Keratinocyte (primary cell): ENCODE results near the gene FLRT1. TPM values are rescaled to one million over a fixed set of nuclear protein-coding genes. Genes with fewer than 3 reads are reported as not detected.
A peak's percentile ranks its signal among the peaks of the same experiment; 100 is the strongest.

ENCODE experiments used
- DNase-seq: peaks from one replicate; pipeline ENCODE4 v3.0.0-alpha.2; 2011; ENCODE audit warnings: low read depth, missing footprints, low spot score
- FAIRE-seq: peaks from 2 replicates; lab custom pipeline; 2011; peaks lifted over from hg19 to GRCh38; lab: Jason Lieb, UNC
- H2AFZ ChIP-seq: 2 replicates; pipeline ENCODE4 v1.6.0; 2012; ENCODE audit warnings: low read length, control low read depth, inconsistent platforms; ENCODE audit not compliant: control insufficient read depth
- H3K27ac ChIP-seq: 2 replicates; pipeline ENCODE4 v1.5.1; 2011; ENCODE audit warnings: low read length; ENCODE audit not compliant: control insufficient read depth, insufficient read depth
- H3K27me3 ChIP-seq: 3 replicates; pipeline ENCODE4 v1.6.0; 2011; ENCODE audit warnings: low read length; ENCODE audit not compliant: control insufficient read depth, insufficient read depth; ENCODE audit errors: extremely low read depth
- H3K36me3 ChIP-seq, 2 experiments: 2 replicates in 1 of 2; 3 replicates in 1 of 2; pipeline ENCODE4 v1.5.1; 2011; ENCODE audit warnings: low read length in 2 of 2, mild to moderate bottlenecking in 1 of 2; ENCODE audit not compliant: control insufficient read depth in 2 of 2, insufficient read depth in 2 of 2; ENCODE audit errors: extremely low read depth in 1 of 2
- H3K4me1 ChIP-seq: 3 replicates; pipeline ENCODE4 v1.5.1; 2011; ENCODE audit warnings: low read length; ENCODE audit not compliant: control insufficient read depth, insufficient read depth; ENCODE audit errors: extremely low read depth
- H3K4me2 ChIP-seq: 3 replicates; pipeline ENCODE4 v1.6.0; 2011; ENCODE audit warnings: low read depth, low read length; ENCODE audit not compliant: control insufficient read depth, insufficient read depth; ENCODE audit errors: extremely low read depth
- H3K4me3 ChIP-seq, 3 experiments: fragments of 200-600 bp in 1 of 3; sonication (generic) in 1 of 3; 2 replicates in 2 of 3; 3 replicates in 1 of 3; pipeline ENCODE4 v1.5.1; 2011 to 2016; ENCODE audit warnings: low read length in 3 of 3, mild to moderate bottlenecking in 3 of 3, control low read depth in 2 of 3, inconsistent platforms in 1 of 3, low read depth in 1 of 3, mixed read lengths in 1 of 3, mixed run types in 1 of 3, moderate library complexity in 1 of 3; ENCODE audit not compliant: control insufficient read depth in 2 of 3, insufficient read depth in 2 of 3; ENCODE audit errors: extremely low read depth in 1 of 3
- H3K79me2 ChIP-seq: 2 replicates; pipeline ENCODE4 v1.6.0; 2012; ENCODE audit warnings: low read length; ENCODE audit not compliant: control insufficient read depth, insufficient read depth
- H3K9ac ChIP-seq: 3 replicates; pipeline ENCODE4 v1.6.0; 2011; ENCODE audit warnings: low read length; ENCODE audit not compliant: control insufficient read depth, insufficient read depth; ENCODE audit errors: extremely low read depth
- H3K9me1 ChIP-seq: 3 replicates; pipeline ENCODE4 v1.6.0; 2011; ENCODE audit warnings: low read length; ENCODE audit not compliant: control insufficient read depth, insufficient read depth; ENCODE audit errors: extremely low read depth
- H3K9me3 ChIP-seq: 2 replicates; pipeline ENCODE4 v1.5.1; 2012; ENCODE audit warnings: low read depth, low read length; ENCODE audit not compliant: control insufficient read depth
- H4K20me1 ChIP-seq: 3 replicates; pipeline ENCODE4 v1.6.0; 2011; ENCODE audit warnings: low read length; ENCODE audit not compliant: control insufficient read depth, insufficient read depth; ENCODE audit errors: extremely low read depth
- EZH2 ChIP-seq: IDR thresholded peaks from one replicate; pipeline ENCODE4 v1.6.1; 2012; ENCODE audit warnings: inconsistent platforms, mild to moderate bottlenecking, low read length, moderate library complexity
- dilution Hi-C: fragments of 300-500 bp; cut with MboI; formaldehyde crosslinking; loops from one replicate; pipeline ENCODE4 v1.7.0; 2020; ENCODE audit warnings: low sequenced_read_pairs; ENCODE audit not compliant: extremely low pct_ligation_motif_present
- polyA plus RNA-seq, 5 experiments: library from polyadenylated mRNA; depleted of rRNA in 3 of 5; stranded (reverse) in 3 of 5; stranded (forward) in 1 of 5; unstranded in 1 of 5; fragments of >200 nt; gene quantifications; 1 replicate in 1 of 5; 2 replicates in 3 of 5; 3 replicates in 1 of 5; pipeline versions ENCODE4 v1.2.1 to v1.2.3, GENCODE V29; 2011 to 2012; ENCODE audit warnings: missing spikeins in 2 of 5, low read depth in 1 of 5, low replicate concordance in 1 of 5
- TF ChIP-seq, protein P1 (sequence below), 3 experiments: IDR thresholded peaks in 1 of 3; conservative IDR thresholded peaks in 1 of 3; optimal IDR thresholded peaks in 1 of 3; 2 replicates in 2 of 3; 3 replicates in 1 of 3; pipeline versions ENCODE3 to v1.5.1; 2011; ENCODE audit warnings: low read length in 3 of 3, mild to moderate bottlenecking in 3 of 3, moderate library complexity in 2 of 3, control low read depth in 1 of 3, inconsistent platforms in 1 of 3; ENCODE audit not compliant: insufficient read depth in 2 of 3; ENCODE audit errors: extremely low read depth in 1 of 3

FLRT1 gene
- polyA plus RNA-seq, 1 donor (not counting 4 experiments of a cell fraction or from before 2014, with no cell fraction given), result not detected

DNA sequence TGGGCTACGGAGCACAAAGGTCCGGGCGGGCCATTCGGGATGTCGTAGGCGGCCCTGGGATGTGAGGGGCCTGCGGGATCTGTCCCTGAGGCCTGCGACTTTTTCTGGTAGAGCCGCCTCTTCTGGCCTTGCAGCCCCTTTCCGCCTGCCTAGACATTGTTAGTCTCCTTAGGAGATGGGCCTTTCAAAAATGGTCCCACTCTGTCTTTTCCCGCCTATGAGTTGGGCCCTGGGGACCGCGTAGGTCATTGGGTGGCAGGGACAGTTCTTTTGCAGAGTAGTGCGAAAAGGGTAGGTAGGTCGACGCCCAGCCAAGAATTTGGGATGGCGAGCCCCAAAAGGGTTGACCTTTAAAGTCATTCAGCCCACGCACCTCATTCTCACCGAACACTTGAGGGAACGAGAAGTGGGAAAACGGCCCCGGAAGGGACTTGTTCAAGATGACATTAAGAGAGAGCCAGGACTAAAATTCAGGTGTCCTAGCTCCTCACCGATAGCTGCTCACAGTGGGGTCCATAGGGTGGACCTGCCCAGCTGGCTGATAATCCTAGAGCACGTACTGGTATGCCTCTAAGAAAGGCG, 48.7 kb upstream of the FLRT1 start:
- DNase-seq, result no peak
- H3K9ac ChIP-seq, result peak overlapping the region; percentile 93
- dilution Hi-C loops, result no loop called here
- peak overlapping the region; percentile 98 for H3K4me2 ChIP-seq
- peaks cover 16 to 22% of the 10 kb centered on the region in 2 experiments for H3K36me3 ChIP-seq
- no peaks in the 10 kb centered on the region for H3K27me3 ChIP-seq
- H3K27ac ChIP-seq, result peak overlapping the region; percentile 81
- H3K79me2 ChIP-seq, result peaks cover 48% of the 10 kb centered on the region
- no peak overlapping the region for H2AFZ ChIP-seq
- no peaks in the 10 kb centered on the region for H3K9me3 ChIP-seq
- peak overlapping the region; percentile 61 to 99 (median 84) for H3K4me3 ChIP-seq
- TF ChIP-seq, protein P1, sequence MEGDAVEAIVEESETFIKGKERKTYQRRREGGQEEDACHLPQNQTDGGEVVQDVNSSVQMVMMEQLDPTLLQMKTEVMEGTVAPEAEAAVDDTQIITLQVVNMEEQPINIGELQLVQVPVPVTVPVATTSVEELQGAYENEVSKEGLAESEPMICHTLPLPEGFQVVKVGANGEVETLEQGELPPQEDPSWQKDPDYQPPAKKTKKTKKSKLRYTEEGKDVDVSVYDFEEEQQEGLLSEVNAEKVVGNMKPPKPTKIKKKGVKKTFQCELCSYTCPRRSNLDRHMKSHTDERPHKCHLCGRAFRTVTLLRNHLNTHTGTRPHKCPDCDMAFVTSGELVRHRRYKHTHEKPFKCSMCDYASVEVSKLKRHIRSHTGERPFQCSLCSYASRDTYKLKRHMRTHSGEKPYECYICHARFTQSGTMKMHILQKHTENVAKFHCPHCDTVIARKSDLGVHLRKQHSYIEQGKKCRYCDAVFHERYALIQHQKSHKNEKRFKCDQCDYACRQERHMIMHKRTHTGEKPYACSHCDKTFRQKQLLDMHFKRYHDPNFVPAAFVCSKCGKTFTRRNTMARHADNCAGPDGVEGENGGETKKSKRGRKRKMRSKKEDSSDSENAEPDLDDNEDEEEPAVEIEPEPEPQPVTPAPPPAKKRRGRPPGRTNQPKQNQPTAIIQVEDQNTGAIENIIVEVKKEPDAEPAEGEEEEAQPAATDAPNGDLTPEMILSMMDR (optimal IDR thresholded peaks at IDR 0.05 in 1 of 3, IDR thresholded peaks at IDR 0.05 in 1 of 3, conservative IDR thresholded peaks at IDR 0.05 in 1 of 3; ENCODE audit: extremely low read depth in 1 of 3, insufficient read depth in 2 of 3, low read length in 3 of 3), result no peak
- TF ChIP-seq EZH2, result no peak
- peaks cover 9% of the 10 kb centered on the region for H3K9me1 ChIP-seq
- FAIRE-seq, result no peak
- peaks cover 10% of the 10 kb centered on the region for H4K20me1 ChIP-seq
- H3K4me1 ChIP-seq, result peaks cover 19% of the 10 kb centered on the region

DNA sequence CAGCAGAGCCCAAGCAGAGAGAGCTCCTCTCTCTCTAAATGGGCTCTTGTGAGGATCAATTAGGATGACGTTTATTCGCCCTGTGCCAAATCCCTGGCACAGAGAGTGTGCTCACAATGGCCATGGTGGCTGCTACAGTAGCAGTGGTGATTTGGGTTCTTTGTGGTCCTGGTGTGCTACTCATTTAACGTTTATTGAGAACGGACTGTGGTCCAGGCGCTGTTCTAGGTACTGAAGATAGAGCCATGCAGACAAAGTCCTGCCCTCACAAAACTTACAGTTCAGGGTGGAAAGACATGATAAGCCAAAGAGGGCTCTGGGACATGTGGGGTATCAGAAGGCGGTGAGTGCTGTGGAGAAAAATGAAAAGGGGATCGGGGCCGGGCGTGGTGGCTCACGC, 44.2 kb upstream of the FLRT1 start:
- dilution Hi-C loops, result no loop called here
- FAIRE-seq (no peak), DNase-seq (no peak)
- Histone ChIP-seq H3K79me2 (peaks cover 52% of the 10 kb centered on the region), H3K27me3 (no peaks in the 10 kb centered on the region), H3K9me3 (no peaks in the 10 kb centered on the region), H3K9ac (no peak overlapping the region), H3K27ac (no peak overlapping the region), H4K20me1 (peaks cover 12% of the 10 kb centered on the region), H3K4me1 (peaks cover 10% of the 10 kb centered on the region), H3K9me1 (peaks cover 11% of the 10 kb centered on the region), H3K4me3 (no peak overlapping the region), H3K4me2 (no peak overlapping the region), H2AFZ (no peak overlapping the region), H3K36me3 (peaks cover 26 to 31% of the 10 kb centered on the region in 2 experiments)
- TF ChIP-seq, protein P1 (optimal IDR thresholded peaks at IDR 0.05 in 1 of 3, IDR thresholded peaks at IDR 0.05 in 1 of 3, conservative IDR thresholded peaks at IDR 0.05 in 1 of 3; ENCODE audit: extremely low read depth in 1 of 3, insufficient read depth in 2 of 3, low read length in 3 of 3), result no peak
- TF ChIP-seq EZH2, result no peak
